ENCODE measurements around the gene FHOD1. TPM values are rescaled to one million over a fixed set of nuclear protein-coding genes. Genes with fewer than 3 reads are reported as not detected.

The FHOD1 gene
- total and polyA plus RNA-seq, 10 of the 15 experiments (the other 5 are each of a cell fraction or from before 2014, with no cell fraction given): 8.9 to 65.7 (median 18.1) TPM

DNA sequence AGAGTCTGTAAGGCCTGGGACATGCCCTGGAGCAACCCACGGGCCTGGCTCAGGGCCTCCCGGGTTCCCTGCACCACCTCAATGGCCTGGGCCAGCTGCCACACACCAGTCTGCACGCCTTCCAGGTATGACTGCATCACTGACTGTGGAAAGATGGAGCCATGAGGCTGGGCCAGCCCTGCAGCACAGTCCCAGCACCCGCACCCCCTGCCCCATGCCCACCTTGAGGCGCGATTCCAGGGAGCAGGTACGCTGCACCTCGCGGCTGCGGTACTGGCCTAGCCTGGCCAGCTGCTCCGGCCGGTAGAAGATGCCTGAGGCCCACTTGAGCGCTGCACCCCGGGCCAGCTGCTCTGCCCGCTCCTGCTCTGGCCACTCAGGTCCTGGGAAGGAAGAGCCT is 58.5 kb downstream of the FHOD1 start (continued):
- TF ChIP-seq, protein P1, sequence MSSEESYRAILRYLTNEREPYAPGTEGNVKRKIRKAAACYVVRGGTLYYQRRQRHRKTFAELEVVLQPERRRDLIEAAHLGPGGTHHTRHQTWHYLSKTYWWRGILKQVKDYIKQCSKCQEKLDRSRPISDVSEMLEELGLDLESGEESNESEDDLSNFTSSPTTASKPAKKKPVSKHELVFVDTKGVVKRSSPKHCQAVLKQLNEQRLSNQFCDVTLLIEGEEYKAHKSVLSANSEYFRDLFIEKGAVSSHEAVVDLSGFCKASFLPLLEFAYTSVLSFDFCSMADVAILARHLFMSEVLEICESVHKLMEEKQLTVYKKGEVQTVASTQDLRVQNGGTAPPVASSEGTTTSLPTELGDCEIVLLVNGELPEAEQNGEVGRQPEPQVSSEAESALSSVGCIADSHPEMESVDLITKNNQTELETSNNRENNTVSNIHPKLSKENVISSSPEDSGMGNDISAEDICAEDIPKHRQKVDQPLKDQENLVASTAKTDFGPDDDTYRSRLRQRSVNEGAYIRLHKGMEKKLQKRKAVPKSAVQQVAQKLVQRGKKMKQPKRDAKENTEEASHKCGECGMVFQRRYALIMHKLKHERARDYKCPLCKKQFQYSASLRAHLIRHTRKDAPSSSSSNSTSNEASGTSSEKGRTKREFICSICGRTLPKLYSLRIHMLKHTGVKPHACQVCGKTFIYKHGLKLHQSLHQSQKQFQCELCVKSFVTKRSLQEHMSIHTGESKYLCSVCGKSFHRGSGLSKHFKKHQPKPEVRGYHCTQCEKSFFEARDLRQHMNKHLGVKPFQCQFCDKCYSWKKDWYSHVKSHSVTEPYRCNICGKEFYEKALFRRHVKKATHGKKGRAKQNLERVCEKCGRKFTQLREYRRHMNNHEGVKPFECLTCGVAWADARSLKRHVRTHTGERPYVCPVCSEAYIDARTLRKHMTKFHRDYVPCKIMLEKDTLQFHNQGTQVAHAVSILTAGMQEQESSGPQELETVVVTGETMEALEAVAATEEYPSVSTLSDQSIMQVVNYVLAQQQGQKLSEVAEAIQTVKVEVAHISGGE (CRISPR knock-in tag; IDR thresholded peaks at IDR 0.05): no peak
- no peak for TF ChIP-seq CHD1 (IDR thresholded peaks at IDR 0.05; ENCODE audit: low read depth, low read length)

DNA sequence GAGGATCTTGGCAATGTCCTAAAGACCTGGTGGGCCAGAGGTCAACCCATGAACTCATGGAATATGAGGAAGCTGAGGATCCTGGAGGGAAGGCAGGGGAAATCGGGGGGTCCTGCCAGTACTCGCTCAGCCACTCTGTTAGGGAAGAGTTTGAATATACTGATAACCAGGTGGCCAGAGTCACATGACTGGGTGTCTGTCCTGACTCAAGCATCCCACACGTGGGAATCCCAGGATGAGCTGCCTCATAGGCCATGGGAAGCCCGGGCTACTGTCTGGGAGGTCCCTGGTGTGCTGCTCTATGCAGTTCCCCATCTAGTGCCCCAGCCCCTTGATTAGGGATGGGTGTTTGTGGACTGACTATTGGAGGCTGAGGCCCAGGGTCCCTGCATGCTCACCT is 59.0 kb downstream of the FHOD1 start:
- in situ Hi-C loops (cut with MboI) (no loop called here), intact Hi-C loops (cut with micrococcal nuclease; ENCODE audit: unreplicated experiment) (no loop called here)
- H3K36me3 ChIP-seq (ENCODE audit: control insufficient read depth in 2 of 2, insufficient read depth in 2 of 2, low read length in 1 of 2): no peaks in the 10 kb centered on the region
- ATAC-seq (no peak), DNase-seq (ENCODE audit: low read depth, low spot score) (no peak), FAIRE-seq (no peak)
- ChIA-PET SMC1A (ENCODE audit: uncharacterized antibody, unreplicated experiment) (interaction anchor here (0.5 kb wide), 1 partner anchor 234 kb away, joined by 3 read pairs; no protein-coding TSS in a partner anchor), CTCF (interaction anchor here (0.6 kb wide), 1 partner anchor 302 kb away, joined by 3 read pairs; no protein-coding TSS in a partner anchor), RAD21 (ENCODE audit: unreplicated experiment) (no interaction called here), POLR2A (no interaction called here)
- H4K20me1 ChIP-seq (ENCODE audit: control insufficient read depth, insufficient read depth): no peaks in the 10 kb centered on the region
- no TSS peak for BruUV-seq (replicated peaks)
- H3K79me2 ChIP-seq (ENCODE audit: control insufficient read depth, insufficient read depth, low read length): peaks cover 13% of the 10 kb centered on the region
- H3K9ac ChIP-seq (ENCODE audit: control insufficient read depth, insufficient read depth, low read length): no peak overlapping the region
- peaks cover 8% of the 10 kb centered on the region for H3K4me1 ChIP-seq (ENCODE audit: control insufficient read depth, insufficient read depth, low read length)
- peaks cover 0 to 3% of the 10 kb centered on the region in 2 experiments; a peak in 2 of 4 replicates for H3K27me3 ChIP-seq (replicated peaks in 1 of 2; ENCODE audit: control insufficient read depth in 2 of 2, insufficient read depth in 2 of 2, low read length in 1 of 2)
- H3K4me3 ChIP-seq: no peak overlapping the region
- no peaks in the 10 kb centered on the region for H3K9me3 ChIP-seq (replicated peaks; ENCODE audit: control insufficient read depth, insufficient read depth, low read length)
- no peak overlapping the region for H3K4me2 ChIP-seq (ENCODE audit: control insufficient read depth, insufficient read depth)
- H2AFZ ChIP-seq (ENCODE audit: control insufficient read depth, low read depth, low read length): no peak overlapping the region
- 42% methylated on average over 4 of the region's 4 CpGs for WGBS (ENCODE audit: insufficient coverage, insufficient replicate concordance, low lambda C conversion rate, missing lambda C conversion rate)
- no peak overlapping the region for H3K27ac ChIP-seq (ENCODE audit: control insufficient read depth, insufficient read depth)
- TF ChIP-seq, protein P1 (CRISPR knock-in tag; IDR thresholded peaks at IDR 0.05): no peak
- no peak for TF ChIP-seq PAX8 (IDR thresholded peaks at IDR 0.05)
- no peak for TF ChIP-seq ZBED1 (IDR thresholded peaks at IDR 0.05; ENCODE audit: borderline replicate concordance)
- no peak for TF ChIP-seq RB1 (IDR thresholded peaks at IDR 0.05; ENCODE audit: borderline replicate concordance)
- TF ChIP-seq SREBF1 (IDR thresholded peaks at IDR 0.05; ENCODE audit: low read length): no peak
- TF ChIP-seq CREM (IDR thresholded peaks at IDR 0.05; ENCODE audit: low read depth): no peak
- no peak for TF ChIP-seq ZNF217 (IDR thresholded peaks at IDR 0.05)
- no peak for TF ChIP-seq ZSCAN29 (IDR thresholded peaks at IDR 0.05)
- no peak for TF ChIP-seq JUNB (IDR thresholded peaks at IDR 0.05)
- TF ChIP-seq RFX5 (IDR thresholded peaks at IDR 0.05; ENCODE audit: low read depth, low read length): no peak
- no peak for TF ChIP-seq SMC3 (IDR thresholded peaks at IDR 0.05; ENCODE audit: borderline replicate concordance, low read length)
- no peak for TF ChIP-seq BCL11A (IDR thresholded peaks at IDR 0.05; ENCODE audit: low read depth, low read length)
- no peak for TF ChIP-seq FOS (IDR thresholded peaks at IDR 0.05; ENCODE audit: borderline replicate concordance, extremely low read depth, insufficient read length)
- TF ChIP-seq, protein P2, sequence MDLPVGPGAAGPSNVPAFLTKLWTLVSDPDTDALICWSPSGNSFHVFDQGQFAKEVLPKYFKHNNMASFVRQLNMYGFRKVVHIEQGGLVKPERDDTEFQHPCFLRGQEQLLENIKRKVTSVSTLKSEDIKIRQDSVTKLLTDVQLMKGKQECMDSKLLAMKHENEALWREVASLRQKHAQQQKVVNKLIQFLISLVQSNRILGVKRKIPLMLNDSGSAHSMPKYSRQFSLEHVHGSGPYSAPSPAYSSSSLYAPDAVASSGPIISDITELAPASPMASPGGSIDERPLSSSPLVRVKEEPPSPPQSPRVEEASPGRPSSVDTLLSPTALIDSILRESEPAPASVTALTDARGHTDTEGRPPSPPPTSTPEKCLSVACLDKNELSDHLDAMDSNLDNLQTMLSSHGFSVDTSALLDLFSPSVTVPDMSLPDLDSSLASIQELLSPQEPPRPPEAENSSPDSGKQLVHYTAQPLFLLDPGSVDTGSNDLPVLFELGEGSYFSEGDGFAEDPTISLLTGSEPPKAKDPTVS (IDR thresholded peaks at IDR 0.05; ENCODE audit: low read depth, low read length): no peak
- no peak for TF ChIP-seq MYB (IDR thresholded peaks at IDR 0.05; ENCODE audit: borderline replicate concordance, low read depth, low read length)
- TF ChIP-seq ZNF384 (IDR thresholded peaks at IDR 0.05; ENCODE audit: borderline replicate concordance, low read depth, low read length): no peak

Measured in GM12878 (cell line).